ENCODE data around the gene MEGF11. TPM values are rescaled to one million over a fixed set of nuclear protein-coding genes. Genes with fewer than 3 reads are reported as not detected.

Gene MEGF11
- total RNA-seq, 2 experiments from 2014 or later, result 0.05 TPM; not detected in 1

- no peaks in the 10 kb centered on the region for H3K36me3 Mint-ChIP-seq (ENCODE audit: low read depth)
- no peaks in the 10 kb centered on the region for H3K9me3 Mint-ChIP-seq
- intact Hi-C loops (cut with micrococcal nuclease), result no loop called here
- no peaks in the 10 kb centered on the region for H3K27me3 Mint-ChIP-seq (ENCODE audit: low read depth)
- no peak for DNase-seq
- no peak overlapping the region for H3K27ac Mint-ChIP-seq
- no peaks in the 10 kb centered on the region for H3K4me1 Mint-ChIP-seq (ENCODE audit: low read depth)
- H3K4me3 Mint-ChIP-seq, result no peak overlapping the region
- CTCF ChIA-PET, result interaction anchor here (0.9 kb wide), 1 partner anchor 358 kb away, joined by 3 read pairs; no protein-coding TSS in a partner anchor
Measured at GRCh38 chr15:65938604-65939003, 314.9 kb downstream of the MEGF11 start.

GRCh38 chr15:65937476-65937875, 316.1 kb downstream of the MEGF11 start:
- Mint-ChIP-seq H3K4me1 (ENCODE audit: low read depth) (no peaks in the 10 kb centered on the region), H3K36me3 (ENCODE audit: low read depth) (no peaks in the 10 kb centered on the region), H3K27ac (no peak overlapping the region), H3K27me3 (ENCODE audit: low read depth) (no peaks in the 10 kb centered on the region), H3K9me3 (no peaks in the 10 kb centered on the region), H3K4me3 (no peak overlapping the region)
- DNase-seq, result no peak
- CTCF ChIA-PET, result interaction anchor here (0.6 to 1.6 kb wide), 2 partner anchors 42 to 151 kb away, joined by 3 to 5 read pairs; no protein-coding TSS in a partner anchor
- intact Hi-C loops (cut with micrococcal nuclease), result no loop called here

GRCh38 chr15:65937054-65937453, 316.5 kb downstream of the MEGF11 start:
- Mint-ChIP-seq H3K4me1 (ENCODE audit: low read depth) (no peaks in the 10 kb centered on the region), H3K4me3 (no peak overlapping the region), H3K36me3 (ENCODE audit: low read depth) (no peaks in the 10 kb centered on the region), H3K27ac (no peak overlapping the region), H3K9me3 (no peaks in the 10 kb centered on the region), H3K27me3 (ENCODE audit: low read depth) (no peaks in the 10 kb centered on the region)
- DNase-seq, result no peak
- CTCF ChIA-PET, result interaction anchor here (0.6 to 1.6 kb wide), 3 partner anchors 42 to 300 kb away, joined by 3 to 5 read pairs (median 3); no protein-coding TSS in a partner anchor
- intact Hi-C loops (cut with micrococcal nuclease), result no loop called here

- no peak for DNase-seq
- CTCF ChIA-PET, result no interaction called here
- H3K27me3 Mint-ChIP-seq (ENCODE audit: low read depth), result no peaks in the 10 kb centered on the region
- no peak overlapping the region for H3K4me3 Mint-ChIP-seq
- H3K36me3 Mint-ChIP-seq (ENCODE audit: low read depth), result no peaks in the 10 kb centered on the region
- intact Hi-C loops (cut with micrococcal nuclease), result no loop called here
- H3K9me3 Mint-ChIP-seq, result no peaks in the 10 kb centered on the region
- no peak overlapping the region for H3K27ac Mint-ChIP-seq
- H3K4me1 Mint-ChIP-seq (ENCODE audit: low read depth), result no peaks in the 10 kb centered on the region
Measured at GRCh38 chr15:65936282-65936681, 317.3 kb downstream of the MEGF11 start.

GRCh38 chr15:65935391-65935790, 318.2 kb downstream of the MEGF11 start:
- no peaks in the 10 kb centered on the region for H3K9me3 Mint-ChIP-seq
- H3K4me3 Mint-ChIP-seq, result no peak overlapping the region
- H3K27me3 Mint-ChIP-seq (ENCODE audit: low read depth), result no peaks in the 10 kb centered on the region
- CTCF ChIA-PET, result no interaction called here
- no peaks in the 10 kb centered on the region for H3K36me3 Mint-ChIP-seq (ENCODE audit: low read depth)
- DNase-seq, result no peak
- no peak overlapping the region for H3K27ac Mint-ChIP-seq
- no peaks in the 10 kb centered on the region for H3K4me1 Mint-ChIP-seq (ENCODE audit: low read depth)
- intact Hi-C loops (cut with micrococcal nuclease), result no loop called here

GRCh38 chr15:65931221-65931620, 322.3 kb downstream of the MEGF11 start:
- no peak for DNase-seq
- Mint-ChIP-seq H3K4me3 (no peak overlapping the region), H3K9me3 (no peaks in the 10 kb centered on the region), H3K4me1 (ENCODE audit: low read depth) (no peaks in the 10 kb centered on the region), H3K36me3 (ENCODE audit: low read depth) (no peaks in the 10 kb centered on the region), H3K27ac (no peak overlapping the region), H3K27me3 (ENCODE audit: low read depth) (no peaks in the 10 kb centered on the region)
- intact Hi-C loops (cut with micrococcal nuclease), result no loop called here
- CTCF ChIA-PET, result no interaction called here

- no peaks in the 10 kb centered on the region for H3K4me1 Mint-ChIP-seq (ENCODE audit: low read depth)
Measured at GRCh38 chr15:65930134-65930533, 323.4 kb downstream of the MEGF11 start.

GRCh38 chr15:65929573-65929972, 324.0 kb downstream of the MEGF11 start:
- intact Hi-C loops (cut with micrococcal nuclease), result loop anchor here (2.0 kb wide), 1 partner anchor 67 kb away; no protein-coding TSS in a partner anchor
- DNase-seq, result no peak
- no peak overlapping the region for H3K4me3 Mint-ChIP-seq
- H3K9me3 Mint-ChIP-seq, result no peaks in the 10 kb centered on the region
- H3K27ac Mint-ChIP-seq, result no peak overlapping the region
- H3K36me3 Mint-ChIP-seq (ENCODE audit: low read depth), result no peaks in the 10 kb centered on the region
- no peaks in the 10 kb centered on the region for H3K4me1 Mint-ChIP-seq (ENCODE audit: low read depth)
- no peaks in the 10 kb centered on the region for H3K27me3 Mint-ChIP-seq (ENCODE audit: low read depth)
- CTCF ChIA-PET, result no interaction called here

More at GRCh38 chr15:65930134-65930533, 323.4 kb downstream of the MEGF11 start:
- DNase-seq, result no peak
- Mint-ChIP-seq H3K27ac (no peak overlapping the region), H3K4me3 (no peak overlapping the region), H3K9me3 (no peaks in the 10 kb centered on the region), H3K27me3 (ENCODE audit: low read depth) (no peaks in the 10 kb centered on the region), H3K36me3 (ENCODE audit: low read depth) (no peaks in the 10 kb centered on the region)
- CTCF ChIA-PET, result interaction anchor here (0.9 kb wide), 1 partner anchor 67 kb away, joined by 3 read pairs; no protein-coding TSS in a partner anchor
- intact Hi-C loops (cut with micrococcal nuclease), result no loop called here

- no peaks in the 10 kb centered on the region for H3K27me3 Mint-ChIP-seq (ENCODE audit: low read depth)
- no peaks in the 10 kb centered on the region for H3K4me1 Mint-ChIP-seq (ENCODE audit: low read depth)
- no peaks in the 10 kb centered on the region for H3K9me3 Mint-ChIP-seq
- no peak overlapping the region for H3K4me3 Mint-ChIP-seq
- no peaks in the 10 kb centered on the region for H3K36me3 Mint-ChIP-seq (ENCODE audit: low read depth)
- intact Hi-C loops (cut with micrococcal nuclease), result no loop called here
- CTCF ChIA-PET, result interaction anchor here (0.5 kb wide), 1 partner anchor 305 kb away, joined by 3 read pairs; no protein-coding TSS in a partner anchor
- H3K27ac Mint-ChIP-seq, result no peak overlapping the region
- DNase-seq, result no peak
Measured at GRCh38 chr15:65927545-65927944, 326.0 kb downstream of the MEGF11 start.

GRCh38 chr15:65926899-65927298, 326.7 kb downstream of the MEGF11 start:
- DNase-seq, result no peak
- Mint-ChIP-seq H3K4me1 (ENCODE audit: low read depth) (no peaks in the 10 kb centered on the region), H3K27me3 (ENCODE audit: low read depth) (no peaks in the 10 kb centered on the region), H3K9me3 (no peaks in the 10 kb centered on the region), H3K27ac (no peak overlapping the region), H3K36me3 (ENCODE audit: low read depth) (no peaks in the 10 kb centered on the region), H3K4me3 (no peak overlapping the region)
- CTCF ChIA-PET, result no interaction called here
- intact Hi-C loops (cut with micrococcal nuclease), result no loop called here

GRCh38 chr15:65926459-65926858, 327.1 kb downstream of the MEGF11 start:
- no peak overlapping the region for H3K27ac Mint-ChIP-seq

GRCh38 chr15:65925338-65925737, 328.2 kb downstream of the MEGF11 start:
- intact Hi-C loops (cut with micrococcal nuclease), result no loop called here
- CTCF ChIA-PET, result interaction anchor here (1.1 kb wide), 1 partner anchor 9 kb away, joined by 3 read pairs; no protein-coding TSS in a partner anchor
- H3K36me3 Mint-ChIP-seq (ENCODE audit: low read depth), result no peaks in the 10 kb centered on the region
- H3K4me1 Mint-ChIP-seq (ENCODE audit: low read depth), result peaks cover 4% of the 10 kb centered on the region
- H3K9me3 Mint-ChIP-seq, result no peaks in the 10 kb centered on the region
- H3K4me3 Mint-ChIP-seq, result no peak overlapping the region
- no peaks in the 10 kb centered on the region for H3K27me3 Mint-ChIP-seq (ENCODE audit: low read depth)
- no peak for DNase-seq
- H3K27ac Mint-ChIP-seq, result no peak overlapping the region

More at GRCh38 chr15:65926459-65926858, 327.1 kb downstream of the MEGF11 start:
- Mint-ChIP-seq H3K4me1 (ENCODE audit: low read depth) (no peaks in the 10 kb centered on the region), H3K9me3 (no peaks in the 10 kb centered on the region), H3K27me3 (ENCODE audit: low read depth) (no peaks in the 10 kb centered on the region), H3K4me3 (no peak overlapping the region), H3K36me3 (ENCODE audit: low read depth) (no peaks in the 10 kb centered on the region)
- intact Hi-C loops (cut with micrococcal nuclease), result no loop called here
- DNase-seq, result no peak
- CTCF ChIA-PET, result no interaction called here

GRCh38 chr15:65924004-65924403, 329.5 kb downstream of the MEGF11 start:
- Mint-ChIP-seq H3K9me3 (no peaks in the 10 kb centered on the region), H3K4me1 (ENCODE audit: low read depth) (peaks cover 4% of the 10 kb centered on the region), H3K4me3 (no peak overlapping the region), H3K27me3 (ENCODE audit: low read depth) (no peaks in the 10 kb centered on the region), H3K27ac (no peak overlapping the region), H3K36me3 (ENCODE audit: low read depth) (no peaks in the 10 kb centered on the region)
- intact Hi-C loops (cut with micrococcal nuclease), result no loop called here
- CTCF ChIA-PET, result interaction anchor here (0.6 kb wide), 1 partner anchor 1625 kb away, joined by 3 read pairs; no protein-coding TSS in a partner anchor
- no peak for DNase-seq
